Astrocyte of the spinal cord (primary cell): ENCODE measurements around the gene SUB1.
A peak's percentile ranks its signal among the peaks of the same experiment; 100 is the strongest.

Source experiments
- DNase-seq: peaks from one replicate; pipeline ENCODE4 v3.0.0; 2011; ENCODE audit warnings: low read depth, low spot score
- H3K4me3 ChIP-seq: 2 replicates; pipeline ENCODE4 v1.5.1; 2011; ENCODE audit warnings: low read depth, mild to moderate bottlenecking, low read length, moderate library complexity
- CTCF ChIP-seq: IDR thresholded peaks from 2 replicates; pipeline ENCODE4 v1.5.1; 2012; ENCODE audit warnings: low read depth, mild to moderate bottlenecking, low read length, inconsistent platforms
- in situ Hi-C: cut with HindIII; loops from 2 replicates; pipeline ENCODE4 v1.10.0; 2017; ENCODE audit warnings: low sequenced_read_pairs

Gene SUB1

GRCh38 chr5:32583582-32584232, 1.6 kb upstream of the SUB1 start:
- DNase-seq: no peak
- H3K4me3 ChIP-seq: no peak overlapping the region
- in situ Hi-C loops: no loop called here
- no peak for TF ChIP-seq CTCF

GRCh38 chr5:32584646-32585045, 711 bp upstream of the SUB1 start:
- no peak for DNase-seq
- in situ Hi-C loops: no loop called here
- TF ChIP-seq CTCF: no peak
- no peak overlapping the region for H3K4me3 ChIP-seq

- H3K4me3 ChIP-seq: peak overlapping the region; percentile 85
- no peak for DNase-seq
- in situ Hi-C loops: no loop called here
- TF ChIP-seq CTCF: no peak
Measured at GRCh38 chr5:32585122-32585445, 273 bp upstream of the SUB1 start.

- peak overlapping the region; percentile 85 for H3K4me3 ChIP-seq
- no peak for DNase-seq
- in situ Hi-C loops: no loop called here
- no peak for TF ChIP-seq CTCF
Measured at GRCh38 chr5:32586276-32586599, 881 bp downstream of the SUB1 start.

- no peak overlapping the region for H3K4me3 ChIP-seq
- in situ Hi-C loops: no loop called here
- no peak for TF ChIP-seq CTCF
- DNase-seq: no peak
Measured at GRCh38 chr5:32587067-32587551, 1.8 kb downstream of the SUB1 start.

- no peak for TF ChIP-seq CTCF
- in situ Hi-C loops: no loop called here
- DNase-seq: no peak
- H3K4me3 ChIP-seq: no peak overlapping the region
Measured at GRCh38 chr5:32589416-32589815, 4.1 kb downstream of the SUB1 start.
